ENCODE measurements around the gene DGKB. TPM values are rescaled to one million over a fixed set of nuclear protein-coding genes. Genes with fewer than 3 reads are reported as not detected.

DGKB gene
- total RNA-seq, 4 donors from 2014 or later: 17.3 to 54.9 (median 26.1) TPM

- TF ChIP-seq CTCF (IDR thresholded peaks at IDR 0.05) (no peak), POLR2A (IDR thresholded peaks at IDR 0.05) (no peak), POLR2AphosphoS5 (IDR thresholded peaks at IDR 0.05) (no peak), EP300 (IDR thresholded peaks at IDR 0.05) (no peak)
- Histone ChIP-seq H3K27me3 (no peaks in the 10 kb centered on the region), H3K36me3 (no peaks in the 10 kb centered on the region), H3K4me1 (peaks cover 0 to 10% (median 0%) of the 10 kb centered on the region in 3 donors), H3K9me3 (no peaks in the 10 kb centered on the region), H3K4me3 (no peak overlapping the region), H3K27ac (no peak overlapping the region)
- WGBS, 2 donors (ENCODE audit: low coverage in 1 of 2): 72 to 85% methylated on average over 3 of the region's 3 CpGs
- no peak for ATAC-seq
Observed at GRCh38 chr7:14752301-14752700, 150.2 kb downstream of the DGKB start.

DNA sequence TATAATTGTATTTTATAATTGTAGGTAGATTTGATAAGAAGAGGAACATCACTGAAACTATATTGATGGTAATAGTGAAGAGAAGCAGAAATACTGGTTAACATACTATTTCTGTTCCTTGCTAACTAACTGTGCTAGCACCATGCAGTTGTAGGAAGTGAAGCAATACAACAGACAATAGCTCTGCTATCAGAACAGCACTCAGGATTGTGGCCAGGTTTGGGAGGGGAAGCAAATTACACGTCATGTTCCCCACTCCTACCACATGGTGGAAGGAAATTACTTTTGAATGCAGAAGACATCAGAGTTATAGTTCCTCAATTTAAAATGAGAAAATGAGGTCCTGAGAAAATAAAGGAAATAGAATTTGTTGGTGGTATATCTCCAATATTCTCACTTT is 151.1 kb downstream of the DGKB start:
- no peaks in the 10 kb centered on the region for H3K9me3 ChIP-seq
- no peak overlapping the region for H3K4me3 ChIP-seq
- WGBS, 2 donors (ENCODE audit: low coverage in 1 of 2): 75% methylated on average over 1 of the region's 1 CpG; no CpG with 5 or more reads in 1 of the 2 donors
- H3K4me1 ChIP-seq: peaks cover 0 to 13% (median 0%) of the 10 kb centered on the region in 3 donors
- TF ChIP-seq EP300 (IDR thresholded peaks at IDR 0.05): no peak
- no peak for TF ChIP-seq POLR2AphosphoS5 (IDR thresholded peaks at IDR 0.05)
- TF ChIP-seq CTCF (IDR thresholded peaks at IDR 0.05): no peak
- TF ChIP-seq POLR2A (IDR thresholded peaks at IDR 0.05): no peak
- no peaks in the 10 kb centered on the region for H3K27me3 ChIP-seq
- H3K27ac ChIP-seq: no peak overlapping the region
- ATAC-seq: no peak
- H3K36me3 ChIP-seq: no peaks in the 10 kb centered on the region

DNA sequence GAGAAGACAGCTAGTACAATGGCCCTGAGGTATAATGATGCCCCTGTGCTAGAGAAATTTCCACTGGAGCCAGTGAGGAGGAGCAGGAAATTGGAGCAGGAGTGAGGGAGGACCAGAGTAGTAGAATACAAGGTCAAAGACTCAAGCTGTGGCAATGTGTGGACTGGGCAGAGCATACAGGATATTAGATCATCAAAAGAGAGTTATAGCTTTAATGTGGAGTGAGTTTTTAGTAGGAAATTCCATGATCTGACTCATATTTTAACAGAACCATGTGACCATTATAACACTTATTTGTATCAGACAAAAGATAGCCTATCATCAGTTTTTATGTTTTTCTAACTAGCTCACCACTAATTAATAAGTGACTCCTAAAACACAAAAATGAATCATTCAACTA is 154.1 kb downstream of the DGKB start:
- H3K27me3 ChIP-seq: no peaks in the 10 kb centered on the region
- no peak overlapping the region for H3K27ac ChIP-seq
- H3K4me1 ChIP-seq: peaks cover 0 to 13% (median 0%) of the 10 kb centered on the region in 3 donors
- H3K36me3 ChIP-seq: no peaks in the 10 kb centered on the region
- TF ChIP-seq POLR2A (IDR thresholded peaks at IDR 0.05): no peak
- TF ChIP-seq CTCF (IDR thresholded peaks at IDR 0.05): no peak
- no peak for TF ChIP-seq EP300 (IDR thresholded peaks at IDR 0.05)
- TF ChIP-seq POLR2AphosphoS5 (IDR thresholded peaks at IDR 0.05): no peak
- no peak for ATAC-seq
- no peak overlapping the region for H3K4me3 ChIP-seq
- H3K9me3 ChIP-seq: no peaks in the 10 kb centered on the region

DNA sequence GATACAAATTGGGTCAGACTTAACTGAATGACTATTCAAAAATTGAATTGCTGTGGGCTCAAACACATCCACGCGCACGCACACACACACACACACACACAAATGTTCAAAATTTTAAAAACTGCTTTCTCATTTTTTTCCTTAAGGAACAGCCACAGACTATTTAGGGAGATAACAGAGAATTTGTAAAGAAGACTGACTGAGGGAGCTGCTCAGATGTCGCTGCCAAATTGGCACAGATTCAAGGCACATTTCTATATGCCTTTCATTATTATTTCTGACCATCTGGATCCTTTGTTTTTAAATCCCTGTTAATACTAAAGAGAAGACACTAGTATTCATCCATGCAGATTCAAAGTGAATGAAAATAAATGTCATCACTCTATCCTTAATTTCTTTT is 154.8 kb downstream of the DGKB start:
- H3K27me3 ChIP-seq: no peaks in the 10 kb centered on the region
- H3K27ac ChIP-seq: no peak overlapping the region
- H3K4me1 ChIP-seq: peaks cover 0 to 13% (median 0%) of the 10 kb centered on the region in 3 donors
- TF ChIP-seq POLR2AphosphoS5 (IDR thresholded peaks at IDR 0.05): no peak
- no peak for TF ChIP-seq EP300 (IDR thresholded peaks at IDR 0.05)
- TF ChIP-seq CTCF (IDR thresholded peaks at IDR 0.05): no peak
- TF ChIP-seq POLR2A (IDR thresholded peaks at IDR 0.05): no peak
- H3K4me3 ChIP-seq: no peak overlapping the region
- 62 to 65% methylated on average over 4 of the region's 4 CpGs for WGBS, 2 donors (ENCODE audit: low coverage in 1 of 2)
- no peaks in the 10 kb centered on the region for H3K36me3 ChIP-seq
- H3K9me3 ChIP-seq: no peaks in the 10 kb centered on the region
- ATAC-seq: no peak

GRCh38 chr7:14745076-14745475 is 157.5 kb downstream of the DGKB start:
- no peak for ATAC-seq

More at GRCh38 chr7:14745076-14745475, 157.5 kb downstream of the DGKB start:
- no peak for TF ChIP-seq POLR2AphosphoS5 (IDR thresholded peaks at IDR 0.05)
- TF ChIP-seq CTCF (IDR thresholded peaks at IDR 0.05): no peak
- no peak for TF ChIP-seq POLR2A (IDR thresholded peaks at IDR 0.05)
- no peak for TF ChIP-seq EP300 (IDR thresholded peaks at IDR 0.05)
- Histone ChIP-seq H3K9me3 (peaks cover 0 to 6% (median 0%) of the 10 kb centered on the region in 3 donors), H3K4me3 (no peak overlapping the region), H3K36me3 (no peaks in the 10 kb centered on the region), H3K27ac (no peak overlapping the region), H3K4me1 (peaks cover 0 to 13% (median 0%) of the 10 kb centered on the region in 3 donors), H3K27me3 (no peaks in the 10 kb centered on the region)
- 90 to 98% methylated on average over 2 to 4 of the region's 4 CpGs for WGBS, 2 donors (ENCODE audit: low coverage in 1 of 2)

All from gastroesophageal sphincter (tissue), 4 donors.